Measurements from ENCODE around the gene COL4A4. TPM values are rescaled to one million over a fixed set of nuclear protein-coding genes. Genes with fewer than 3 reads are reported as not detected.
A peak's percentile ranks its signal among the peaks of the same experiment; 100 is the strongest.

The COL4A4 gene
- total RNA-seq, 1 donor from 2014 or later: 0.41 TPM

DNA sequence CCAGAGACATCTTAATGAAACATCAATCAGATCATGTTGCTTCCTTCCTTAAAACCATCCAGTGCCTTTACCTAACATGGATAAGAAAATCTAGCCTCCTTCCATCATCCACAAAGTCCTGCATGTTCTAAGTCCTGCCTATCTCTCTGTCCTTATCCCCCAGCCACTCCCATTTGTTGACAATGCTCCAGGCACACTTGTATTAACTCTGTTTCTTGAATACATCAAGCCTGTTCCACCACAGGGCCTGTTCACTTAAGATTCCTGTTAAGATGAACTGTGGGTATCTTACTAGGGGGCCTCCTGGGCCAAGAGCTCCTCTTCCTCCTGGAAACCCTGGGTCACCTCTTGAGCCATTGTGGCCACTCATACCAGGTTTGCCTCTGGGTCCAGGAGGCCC, 45.7 kb downstream of the COL4A4 start:
- DNase-seq (ENCODE audit: low spot score, unreplicated experiment): no peak
- no peaks in the 10 kb centered on the region for H3K4me1 Mint-ChIP-seq (ENCODE audit: low read depth)
- H3K27me3 Mint-ChIP-seq: no peaks in the 10 kb centered on the region
- TF ChIP-seq, protein P1, sequence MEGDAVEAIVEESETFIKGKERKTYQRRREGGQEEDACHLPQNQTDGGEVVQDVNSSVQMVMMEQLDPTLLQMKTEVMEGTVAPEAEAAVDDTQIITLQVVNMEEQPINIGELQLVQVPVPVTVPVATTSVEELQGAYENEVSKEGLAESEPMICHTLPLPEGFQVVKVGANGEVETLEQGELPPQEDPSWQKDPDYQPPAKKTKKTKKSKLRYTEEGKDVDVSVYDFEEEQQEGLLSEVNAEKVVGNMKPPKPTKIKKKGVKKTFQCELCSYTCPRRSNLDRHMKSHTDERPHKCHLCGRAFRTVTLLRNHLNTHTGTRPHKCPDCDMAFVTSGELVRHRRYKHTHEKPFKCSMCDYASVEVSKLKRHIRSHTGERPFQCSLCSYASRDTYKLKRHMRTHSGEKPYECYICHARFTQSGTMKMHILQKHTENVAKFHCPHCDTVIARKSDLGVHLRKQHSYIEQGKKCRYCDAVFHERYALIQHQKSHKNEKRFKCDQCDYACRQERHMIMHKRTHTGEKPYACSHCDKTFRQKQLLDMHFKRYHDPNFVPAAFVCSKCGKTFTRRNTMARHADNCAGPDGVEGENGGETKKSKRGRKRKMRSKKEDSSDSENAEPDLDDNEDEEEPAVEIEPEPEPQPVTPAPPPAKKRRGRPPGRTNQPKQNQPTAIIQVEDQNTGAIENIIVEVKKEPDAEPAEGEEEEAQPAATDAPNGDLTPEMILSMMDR (IDR thresholded peaks at IDR 0.05; ENCODE audit: unreplicated experiment): no peak
- no peak overlapping the region for H3K27ac Mint-ChIP-seq
- H3K36me3 Mint-ChIP-seq (ENCODE audit: insufficient read depth): no peaks in the 10 kb centered on the region
- no peaks in the 10 kb centered on the region for H3K9me3 Mint-ChIP-seq (ENCODE audit: low read depth)
- H3K4me3 Mint-ChIP-seq (ENCODE audit: low read depth): no peak overlapping the region

GRCh38 chr2:227117852-227118251, 46.2 kb downstream of the COL4A4 start:
- Mint-ChIP-seq H3K4me1 (ENCODE audit: low read depth) (no peaks in the 10 kb centered on the region), H3K36me3 (ENCODE audit: insufficient read depth) (no peaks in the 10 kb centered on the region), H3K27me3 (no peaks in the 10 kb centered on the region), H3K9me3 (ENCODE audit: low read depth) (no peaks in the 10 kb centered on the region), H3K27ac (no peak overlapping the region), H3K4me3 (ENCODE audit: low read depth) (no peak overlapping the region)
- no peak for DNase-seq (ENCODE audit: low spot score, unreplicated experiment)
- TF ChIP-seq, protein P1 (IDR thresholded peaks at IDR 0.05; ENCODE audit: unreplicated experiment): no peak

DNA sequence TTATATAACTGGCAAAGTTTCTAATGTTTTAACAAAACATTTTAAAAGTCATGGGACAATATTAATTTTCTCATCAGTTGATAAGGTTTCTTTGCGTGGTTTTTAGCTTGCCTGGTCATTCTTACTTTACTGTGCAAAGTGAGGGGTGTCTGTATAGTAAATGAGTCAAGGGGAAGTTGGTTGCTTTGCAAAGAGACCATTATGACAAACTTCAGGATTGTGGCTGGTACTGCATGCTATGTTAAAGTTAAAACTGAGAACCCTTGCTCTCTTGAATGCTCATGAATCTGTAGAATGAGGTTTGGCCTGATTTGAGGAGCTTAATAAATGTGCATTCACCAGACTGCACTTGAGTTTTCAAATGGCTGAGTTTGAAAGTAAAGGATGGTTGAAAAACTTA, 47.0 kb downstream of the COL4A4 start:
- H3K27me3 Mint-ChIP-seq: no peaks in the 10 kb centered on the region
- H3K4me3 Mint-ChIP-seq (ENCODE audit: low read depth): no peak overlapping the region
- TF ChIP-seq, protein P1 (IDR thresholded peaks at IDR 0.05; ENCODE audit: unreplicated experiment): no peak
- H3K27ac Mint-ChIP-seq: no peak overlapping the region
- H3K36me3 Mint-ChIP-seq (ENCODE audit: insufficient read depth): no peaks in the 10 kb centered on the region
- no peak for DNase-seq (ENCODE audit: low spot score, unreplicated experiment)
- H3K4me1 Mint-ChIP-seq (ENCODE audit: low read depth): no peaks in the 10 kb centered on the region
- no peaks in the 10 kb centered on the region for H3K9me3 Mint-ChIP-seq (ENCODE audit: low read depth)

- H3K27me3 Mint-ChIP-seq: no peaks in the 10 kb centered on the region
- no peak for DNase-seq (ENCODE audit: low spot score, unreplicated experiment)
- no peaks in the 10 kb centered on the region for H3K36me3 Mint-ChIP-seq (ENCODE audit: insufficient read depth)
- no peak overlapping the region for H3K4me3 Mint-ChIP-seq (ENCODE audit: low read depth)
- H3K9me3 Mint-ChIP-seq (ENCODE audit: low read depth): no peaks in the 10 kb centered on the region
- TF ChIP-seq, protein P1 (IDR thresholded peaks at IDR 0.05; ENCODE audit: unreplicated experiment): no peak
- H3K27ac Mint-ChIP-seq: no peak overlapping the region
- no peaks in the 10 kb centered on the region for H3K4me1 Mint-ChIP-seq (ENCODE audit: low read depth)
Observed at GRCh38 chr2:227115761-227116160, 48.2 kb downstream of the COL4A4 start.

DNA sequence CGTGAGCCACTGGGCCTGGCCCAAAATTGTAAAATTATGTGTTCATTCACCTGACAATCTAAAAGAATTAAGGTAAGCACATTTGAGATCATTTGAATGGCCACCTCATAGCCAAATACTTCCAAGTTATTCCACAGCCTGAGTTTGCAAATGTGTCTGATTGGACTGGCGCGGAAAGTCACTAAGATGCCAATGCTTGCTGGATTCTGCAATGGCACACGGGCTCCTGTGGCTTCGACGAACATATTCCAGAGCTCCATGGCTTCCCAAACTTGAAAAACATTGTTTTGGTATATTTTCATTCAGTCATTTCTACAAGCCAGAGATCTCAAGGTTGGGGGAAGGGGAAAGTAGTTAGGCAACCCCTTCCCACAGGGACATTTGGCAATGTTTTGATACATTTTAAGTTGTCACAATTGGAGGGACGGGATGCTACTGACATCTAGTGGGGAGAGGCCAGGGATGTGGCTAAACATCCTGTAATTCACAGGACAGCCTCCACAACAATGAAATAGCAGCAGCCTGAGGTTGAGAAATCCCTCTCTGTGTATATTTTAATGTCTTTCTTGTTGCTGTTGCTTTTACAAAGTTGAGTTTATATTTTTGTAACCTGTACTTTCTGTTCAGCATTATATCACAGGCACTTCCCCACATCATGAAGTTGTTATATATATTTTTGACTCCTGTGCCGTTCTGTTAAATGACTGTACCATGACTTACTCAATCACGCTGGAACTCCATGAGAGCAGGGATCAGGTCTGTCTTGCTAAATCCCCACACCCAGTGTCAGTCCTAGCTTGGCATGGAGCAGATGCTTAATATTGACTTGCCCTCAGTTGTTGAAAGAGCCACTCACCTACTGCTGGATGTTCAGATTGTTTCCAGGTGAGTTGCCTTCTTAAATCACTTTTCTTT, 56.9 kb downstream of the COL4A4 start:
- H3K36me3 Mint-ChIP-seq (ENCODE audit: insufficient read depth): no peaks in the 10 kb centered on the region
- H3K27ac Mint-ChIP-seq: no peak overlapping the region
- peaks cover 4% of the 10 kb centered on the region for H3K4me1 Mint-ChIP-seq (ENCODE audit: low read depth)
- no peaks in the 10 kb centered on the region for H3K9me3 Mint-ChIP-seq (ENCODE audit: low read depth)
- H3K27me3 Mint-ChIP-seq: no peaks in the 10 kb centered on the region
- DNase-seq (ENCODE audit: low spot score, unreplicated experiment): peak; percentile 53
- H3K4me3 Mint-ChIP-seq (ENCODE audit: low read depth): no peak overlapping the region
- TF ChIP-seq, protein P1 (IDR thresholded peaks at IDR 0.05; ENCODE audit: unreplicated experiment): peak; percentile 90
